Lung (tissue), 12 donors: ENCODE measurements around the gene DLEC1. TPM values are rescaled to one million over a fixed set of nuclear protein-coding genes. Genes with fewer than 3 reads are reported as not detected.
A peak's percentile ranks its signal among the peaks of the same experiment; 100 is the strongest.

ENCODE experiments used
- ATAC-seq: fragments of 200-7000 bp; cut with Tn5 transposase; one replicate; pipeline ENCODE4 v1.9.1; 2020; ENCODE audit warnings: moderate number of reproducible peaks; ENCODE audit not compliant: insufficient read depth, low FRiP score
- DNase-seq, 3 donors: peaks; one replicate each; pipeline ENCODE4 v3.0.0-alpha.2; 2013 to 2017
- H3K27ac ChIP-seq, 2 donors: one replicate each; pipeline ENCODE4 v1.5.1; 2013; ENCODE audit warnings: mild to moderate bottlenecking in 2 of 2, moderate library complexity in 2 of 2, control low read depth in 1 of 2, inconsistent platforms in 1 of 2, low read depth in 1 of 2, low read length in 1 of 2
- H3K27me3 ChIP-seq, 3 donors: one replicate each; pipeline ENCODE4 v1.5.1; 2013; ENCODE audit warnings: low read length in 2 of 3; ENCODE audit not compliant: control insufficient read depth in 3 of 3, insufficient read depth in 3 of 3
- H3K36me3 ChIP-seq, 4 donors: one replicate each; pipeline ENCODE4 v1.5.1; 2013; ENCODE audit warnings: low read length in 4 of 4, mild to moderate bottlenecking in 1 of 4, moderate library complexity in 1 of 4; ENCODE audit not compliant: control insufficient read depth in 4 of 4, insufficient read depth in 4 of 4
- H3K4me1 ChIP-seq, 5 donors: one replicate each; pipeline ENCODE4 v1.5.1; 2013; ENCODE audit warnings: low read length in 5 of 5, mild to moderate bottlenecking in 2 of 5, moderate library complexity in 1 of 5; ENCODE audit not compliant: control insufficient read depth in 5 of 5, insufficient read depth in 5 of 5
- H3K4me3 ChIP-seq: one replicate; pipeline ENCODE4 v1.5.1; 2013; ENCODE audit warnings: mild to moderate bottlenecking, control low read depth, moderate library complexity
- H3K9ac ChIP-seq, 2 donors: one replicate each; pipeline ENCODE4 v1.5.1; 2013; ENCODE audit warnings: low read length in 2 of 2, control low read depth in 1 of 2; ENCODE audit not compliant: insufficient read depth in 1 of 2
- H3K9me3 ChIP-seq, 4 donors: one replicate each; pipeline ENCODE4 v1.5.1; 2013; ENCODE audit warnings: low read length in 3 of 4, mild to moderate bottlenecking in 1 of 4, moderate library complexity in 1 of 4; ENCODE audit not compliant: control insufficient read depth in 4 of 4, insufficient read depth in 3 of 4
- CTCF ChIP-seq: IDR thresholded peaks from 2 replicates; pipeline ENCODE4 v1.5.1; 2012; ENCODE audit warnings: mild to moderate bottlenecking; ENCODE audit errors: control extremely low read depth, extremely low read depth
- WGBS, 2 donors: extraction: QIAGEN DNeasy Blood & Tissue Kit; methylation state at CpG; one replicate each; pipeline ENCODE4 v1.1.7; 2013; 5-methylcytosine and 5-hydroxymethylcytosine counted together
- polyA plus RNA-seq, 2 donors: library from polyadenylated mRNA; stranded (reverse); fragments of 200-250 nt; gene quantifications; one replicate each; pipeline ENCODE4 v1.2.1, GENCODE V29; 2013
- total RNA-seq, 2 donors: library from RNA; depleted of rRNA in 1 of 2; stranded (reverse); fragments of >200 nt in 1 of 2; gene quantifications; one replicate each; pipeline ENCODE4 v1.2.1, GENCODE V29; 2014 to 2021
- donor health status: control.
- donor health status: control.
- donor health status: Bipolar disorder and iron deficiency.
- donor health status: healthy.
- donor health status: DM: yes; HTN: yes; CAD: no.

The DLEC1 gene
- total and polyA plus RNA-seq, 4 donors, result 4.2 to 28.8 (median 8.0) TPM

- peaks cover 0 to 13% (median 5%) of the 10 kb centered on the region in 5 donors for H3K4me1 ChIP-seq
- no peak overlapping the region for H3K4me3 ChIP-seq
- 93 to 95% methylated on average over 2 of the region's 2 CpGs for WGBS, 2 donors
- H3K27me3 ChIP-seq, result no peaks in the 10 kb centered on the region
- no peak for TF ChIP-seq CTCF
- H3K36me3 ChIP-seq, result no peaks in the 10 kb centered on the region
- ATAC-seq (no peak), DNase-seq (no peak)
- peak overlapping the region in 1 of 2 donors; percentile 46 for H3K27ac ChIP-seq
- H3K9me3 ChIP-seq, result no peaks in the 10 kb centered on the region
- H3K9ac ChIP-seq, result no peak overlapping the region
These were observed 113.6 kb downstream of the DLEC1 start for GRCh38 chr3:38152609-38153008.

- 95 to 98% methylated on average over 2 of the region's 2 CpGs for WGBS, 2 donors
- DNase-seq, result no peak
These were observed 114.2 kb downstream of the DLEC1 start for GRCh38 chr3:38153221-38153620.

GRCh38 chr3:38154033-38154494 lies 115.1 kb downstream of the DLEC1 start:
- peak in 2 of 3 donors; percentile 79 to 89 for DNase-seq
- WGBS, 2 donors, result 81 to 89% methylated on average over 2 of the region's 2 CpGs
- no peaks in the 10 kb centered on the region for H3K9me3 ChIP-seq
- no peak for TF ChIP-seq CTCF
- H3K36me3 ChIP-seq, result no peaks in the 10 kb centered on the region
- H3K9ac ChIP-seq, result no peak overlapping the region
- peak; percentile 56 for ATAC-seq
- no peak overlapping the region for H3K4me3 ChIP-seq
- no peaks in the 10 kb centered on the region for H3K27me3 ChIP-seq
- H3K4me1 ChIP-seq, result peaks cover 0 to 13% (median 5%) of the 10 kb centered on the region in 5 donors
- no peak overlapping the region for H3K27ac ChIP-seq

More at GRCh38 chr3:38153221-38153620, 114.2 kb downstream of the DLEC1 start:
- Histone ChIP-seq H3K9me3 (no peaks in the 10 kb centered on the region), H3K4me1 (peaks cover 0 to 13% (median 5%) of the 10 kb centered on the region in 5 donors), H3K9ac (no peak overlapping the region), H3K36me3 (no peaks in the 10 kb centered on the region), H3K4me3 (no peak overlapping the region), H3K27ac (peak overlapping the region in 1 of 2 donors; percentile 45), H3K27me3 (no peaks in the 10 kb centered on the region)
- TF ChIP-seq CTCF, result no peak
- ATAC-seq, result no peak
